ENCODE data around the gene CD180.

- no peak for TF ChIP-seq FOXA1 (IDR thresholded peaks at IDR 0.05)
- TF ChIP-seq SUZ12 (IDR thresholded peaks at IDR 0.05) = no peak
- TF ChIP-seq ZNF384 (IDR thresholded peaks at IDR 0.05) = no peak
- TF ChIP-seq TARDBP (IDR thresholded peaks at IDR 0.05) = no peak
Measured at GRCh38 chr5:67192719-67193438, 3.7 kb downstream of the CD180 start.

All from HEK293T (cell line).